Measurements from ENCODE around the gene THRAP3. TPM values are rescaled to one million over a fixed set of nuclear protein-coding genes. Genes with fewer than 3 reads are reported as not detected.
A peak's percentile ranks its signal among the peaks of the same experiment; 100 is the strongest.

Gene THRAP3
- total and polyA plus RNA-seq, 9 of the 15 experiments (the other 6 are each of a cell fraction or from before 2014, with no cell fraction given): 66.2 to 135 (median 113) TPM

DNA sequence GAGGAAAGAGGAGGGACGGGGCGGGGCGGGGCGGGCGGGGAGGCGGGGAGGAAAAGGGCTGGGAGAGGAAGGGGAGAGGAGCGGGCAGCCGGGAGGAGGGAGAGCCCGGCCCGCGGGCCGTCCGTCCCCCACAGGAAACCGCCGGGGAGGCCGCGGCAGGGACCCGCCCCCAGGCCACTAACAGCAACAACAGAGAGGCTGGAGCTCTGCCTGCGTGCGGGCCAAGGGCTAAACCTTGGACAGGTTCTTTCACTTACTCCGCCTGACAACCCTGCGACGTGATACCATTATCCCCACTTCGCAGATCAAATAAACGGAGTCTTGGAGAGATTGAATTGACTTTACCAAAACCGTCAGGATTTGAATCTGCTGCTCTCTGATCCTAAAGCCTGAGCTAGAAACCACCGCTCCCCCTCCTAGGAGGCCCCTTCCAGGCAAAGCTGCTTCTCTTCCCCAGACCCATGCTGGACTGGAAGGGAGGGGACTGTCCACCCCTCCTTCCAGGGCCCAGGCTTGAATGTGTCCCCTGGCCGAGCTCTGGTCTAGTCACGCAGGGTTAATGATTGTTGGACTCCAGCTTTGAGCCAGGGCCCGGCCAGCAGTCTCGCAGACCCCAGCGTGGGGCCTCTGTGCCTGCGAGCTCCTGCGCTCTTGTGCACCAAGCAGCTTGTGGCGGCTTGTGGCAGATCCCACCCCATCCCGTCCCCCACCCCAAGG, 99.6 kb downstream of the THRAP3 start, which contains the start of gene EVA1B (continued):
- TF ChIP-seq, protein P1, sequence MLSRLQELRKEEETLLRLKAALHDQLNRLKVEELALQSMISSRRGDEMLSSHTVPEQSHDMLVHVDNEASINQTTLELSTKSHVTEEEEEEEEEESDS (CRISPR knock-in tag; IDR thresholded peaks at IDR 0.05): no peak
- TF ChIP-seq ZZZ3 (IDR thresholded peaks at IDR 0.05): no peak
- TF ChIP-seq ZNF263 (CRISPR knock-in tag; IDR thresholded peaks at IDR 0.05; ENCODE audit: borderline replicate concordance): peak; percentile 98
- no peak for TF ChIP-seq RFX1 (IDR thresholded peaks at IDR 0.05)
- TF ChIP-seq, protein P2, sequence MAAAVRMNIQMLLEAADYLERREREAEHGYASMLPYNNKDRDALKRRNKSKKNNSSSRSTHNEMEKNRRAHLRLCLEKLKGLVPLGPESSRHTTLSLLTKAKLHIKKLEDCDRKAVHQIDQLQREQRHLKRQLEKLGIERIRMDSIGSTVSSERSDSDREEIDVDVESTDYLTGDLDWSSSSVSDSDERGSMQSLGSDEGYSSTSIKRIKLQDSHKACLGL (CRISPR knock-in tag; IDR thresholded peaks at IDR 0.05; ENCODE audit: borderline replicate concordance, poor library complexity, severe bottlenecking): no peak
- TF ChIP-seq MECOM (CRISPR knock-in tag; IDR thresholded peaks at IDR 0.05): no peak
- TF ChIP-seq, protein P3, sequence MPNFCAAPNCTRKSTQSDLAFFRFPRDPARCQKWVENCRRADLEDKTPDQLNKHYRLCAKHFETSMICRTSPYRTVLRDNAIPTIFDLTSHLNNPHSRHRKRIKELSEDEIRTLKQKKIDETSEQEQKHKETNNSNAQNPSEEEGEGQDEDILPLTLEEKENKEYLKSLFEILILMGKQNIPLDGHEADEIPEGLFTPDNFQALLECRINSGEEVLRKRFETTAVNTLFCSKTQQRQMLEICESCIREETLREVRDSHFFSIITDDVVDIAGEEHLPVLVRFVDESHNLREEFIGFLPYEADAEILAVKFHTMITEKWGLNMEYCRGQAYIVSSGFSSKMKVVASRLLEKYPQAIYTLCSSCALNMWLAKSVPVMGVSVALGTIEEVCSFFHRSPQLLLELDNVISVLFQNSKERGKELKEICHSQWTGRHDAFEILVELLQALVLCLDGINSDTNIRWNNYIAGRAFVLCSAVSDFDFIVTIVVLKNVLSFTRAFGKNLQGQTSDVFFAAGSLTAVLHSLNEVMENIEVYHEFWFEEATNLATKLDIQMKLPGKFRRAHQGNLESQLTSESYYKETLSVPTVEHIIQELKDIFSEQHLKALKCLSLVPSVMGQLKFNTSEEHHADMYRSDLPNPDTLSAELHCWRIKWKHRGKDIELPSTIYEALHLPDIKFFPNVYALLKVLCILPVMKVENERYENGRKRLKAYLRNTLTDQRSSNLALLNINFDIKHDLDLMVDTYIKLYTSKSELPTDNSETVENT (CRISPR knock-in tag; IDR thresholded peaks at IDR 0.05): no peak
- no peak for TF ChIP-seq PHTF2 (CRISPR knock-in tag; IDR thresholded peaks at IDR 0.05)
- TF ChIP-seq, protein P4, sequence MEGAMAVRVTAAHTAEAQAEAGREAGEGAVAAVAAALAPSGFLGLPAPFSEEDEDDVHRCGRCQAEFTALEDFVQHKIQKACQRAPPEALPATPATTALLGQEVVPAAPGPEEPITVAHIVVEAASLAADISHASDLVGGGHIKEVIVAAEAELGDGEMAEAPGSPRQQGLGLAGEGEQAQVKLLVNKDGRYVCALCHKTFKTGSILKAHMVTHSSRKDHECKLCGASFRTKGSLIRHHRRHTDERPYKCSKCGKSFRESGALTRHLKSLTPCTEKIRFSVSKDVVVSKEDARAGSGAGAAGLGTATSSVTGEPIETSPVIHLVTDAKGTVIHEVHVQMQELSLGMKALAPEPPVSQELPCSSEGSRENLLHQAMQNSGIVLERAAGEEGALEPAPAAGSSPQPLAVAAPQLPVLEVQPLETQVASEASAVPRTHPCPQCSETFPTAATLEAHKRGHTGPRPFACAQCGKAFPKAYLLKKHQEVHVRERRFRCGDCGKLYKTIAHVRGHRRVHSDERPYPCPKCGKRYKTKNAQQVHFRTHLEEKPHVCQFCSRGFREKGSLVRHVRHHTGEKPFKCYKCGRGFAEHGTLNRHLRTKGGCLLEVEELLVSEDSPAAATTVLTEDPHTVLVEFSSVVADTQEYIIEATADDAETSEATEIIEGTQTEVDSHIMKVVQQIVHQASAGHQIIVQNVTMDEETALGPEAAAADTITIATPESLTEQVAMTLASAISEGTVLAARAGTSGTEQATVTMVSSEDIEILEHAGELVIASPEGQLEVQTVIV (CRISPR knock-in tag; IDR thresholded peaks at IDR 0.05; ENCODE audit: borderline replicate concordance): no peak
- TF ChIP-seq ZKSCAN8 (CRISPR knock-in tag; IDR thresholded peaks at IDR 0.05): no peak
- TF ChIP-seq CBX1 (IDR thresholded peaks at IDR 0.05; ENCODE audit: low read depth): peak; percentile 49
- TF ChIP-seq ZNF449 (CRISPR knock-in tag; IDR thresholded peaks at IDR 0.05): no peak
- TF ChIP-seq KDM5B (IDR thresholded peaks at IDR 0.05; ENCODE audit: insufficient replicate concordance, low read depth, low read length): peak; percentile 28
- TF ChIP-seq POLR3G (IDR thresholded peaks at IDR 0.05; ENCODE audit: extremely low read depth, insufficient read length, insufficient replicate concordance): no peak
- TF ChIP-seq FOXJ2 (tag; IDR thresholded peaks at IDR 0.05): no peak
- TF ChIP-seq, protein P5, sequence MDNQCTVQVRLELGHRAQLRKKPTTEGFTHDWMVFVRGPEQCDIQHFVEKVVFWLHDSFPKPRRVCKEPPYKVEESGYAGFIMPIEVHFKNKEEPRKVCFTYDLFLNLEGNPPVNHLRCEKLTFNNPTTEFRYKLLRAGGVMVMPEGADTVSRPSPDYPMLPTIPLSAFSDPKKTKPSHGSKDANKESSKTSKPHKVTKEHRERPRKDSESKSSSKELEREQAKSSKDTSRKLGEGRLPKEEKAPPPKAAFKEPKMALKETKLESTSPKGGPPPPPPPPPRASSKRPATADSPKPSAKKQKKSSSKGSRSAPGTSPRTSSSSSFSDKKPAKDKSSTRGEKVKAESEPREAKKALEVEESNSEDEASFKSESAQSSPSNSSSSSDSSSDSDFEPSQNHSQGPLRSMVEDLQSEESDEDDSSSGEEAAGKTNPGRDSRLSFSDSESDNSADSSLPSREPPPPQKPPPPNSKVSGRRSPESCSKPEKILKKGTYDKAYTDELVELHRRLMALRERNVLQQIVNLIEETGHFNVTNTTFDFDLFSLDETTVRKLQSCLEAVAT (IDR thresholded peaks at IDR 0.05): 0 out of 4 replicates have a peak, but pooled peaks of 1 of the 2 experiments have one; percentile 21
- TF ChIP-seq ETS2 (tag; IDR thresholded peaks at IDR 0.05; ENCODE audit: borderline replicate concordance, poor library complexity, severe bottlenecking): no peak
- peak; percentile 29 to 62; a peak in 2 of 4 replicates for TF ChIP-seq ARNT (IDR thresholded peaks at IDR 0.05)

Data from K562 (cell line).